ENCODE data around the gene BRAT1.

Gene BRAT1

DNA sequence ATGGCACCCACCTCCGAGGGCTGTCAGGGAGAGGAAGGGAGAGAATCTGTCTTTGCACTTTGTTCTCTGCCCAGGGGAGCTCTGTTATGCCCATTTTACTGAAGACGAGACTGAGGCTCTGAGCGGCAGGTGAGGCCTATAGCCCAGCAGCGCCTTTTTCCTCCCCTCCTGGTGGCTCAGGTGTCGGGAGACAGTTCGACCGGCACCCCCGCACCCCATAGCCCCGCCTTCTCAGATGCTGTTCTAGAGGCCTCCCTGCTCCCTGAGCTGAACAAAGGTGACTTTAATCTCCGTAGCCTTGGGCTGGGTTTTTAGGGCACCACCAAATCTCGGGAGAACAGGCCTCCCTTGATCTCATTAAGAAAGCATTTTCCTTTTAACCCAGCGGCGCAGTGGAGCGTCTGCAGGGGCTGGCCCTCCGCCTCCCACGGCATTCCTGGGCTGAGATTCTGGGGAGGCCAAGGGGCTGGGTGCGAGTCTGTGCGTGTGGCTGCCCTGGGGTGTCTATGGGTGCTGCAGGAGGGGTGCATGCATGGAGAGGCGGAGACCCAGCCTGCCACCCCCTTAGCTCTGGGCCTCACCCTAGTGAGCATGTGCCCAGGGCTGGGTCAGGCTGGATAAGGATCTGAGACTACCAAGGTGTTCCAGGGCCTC, 32.4 kb downstream of the BRAT1 start:
- DNase-seq = no peak

- no peak for DNase-seq
Measured at GRCh38 chr7:2521952-2522591, 33.3 kb downstream of the BRAT1 start.

DNA sequence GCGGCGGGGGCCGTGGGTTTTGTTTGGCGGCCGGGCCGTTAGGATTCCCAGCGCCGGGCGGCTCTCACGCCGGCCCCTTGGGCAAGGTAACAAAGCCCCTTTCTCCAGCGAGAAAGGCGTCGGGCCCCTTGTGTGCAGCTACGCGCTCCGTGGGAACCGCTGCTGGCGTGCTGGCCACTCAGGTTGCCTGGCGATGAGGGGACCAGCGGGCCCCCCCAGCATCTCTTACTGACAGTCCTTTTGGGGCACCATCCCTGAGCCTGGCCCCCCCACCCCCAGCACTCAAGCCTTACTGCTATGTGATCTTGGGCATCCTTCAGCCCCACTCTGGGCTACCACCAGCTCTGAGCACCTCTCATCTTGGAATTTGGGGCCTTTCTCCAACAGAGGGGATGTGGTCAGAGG, 34.0 kb downstream of the BRAT1 start:
- DNase-seq = no peak

- no peak for DNase-seq
Measured at GRCh38 chr7:2520761-2521290, 34.5 kb downstream of the BRAT1 start.

- DNase-seq = no peak
Measured at GRCh38 chr7:2520131-2520760, 35.1 kb downstream of the BRAT1 start.

DNA sequence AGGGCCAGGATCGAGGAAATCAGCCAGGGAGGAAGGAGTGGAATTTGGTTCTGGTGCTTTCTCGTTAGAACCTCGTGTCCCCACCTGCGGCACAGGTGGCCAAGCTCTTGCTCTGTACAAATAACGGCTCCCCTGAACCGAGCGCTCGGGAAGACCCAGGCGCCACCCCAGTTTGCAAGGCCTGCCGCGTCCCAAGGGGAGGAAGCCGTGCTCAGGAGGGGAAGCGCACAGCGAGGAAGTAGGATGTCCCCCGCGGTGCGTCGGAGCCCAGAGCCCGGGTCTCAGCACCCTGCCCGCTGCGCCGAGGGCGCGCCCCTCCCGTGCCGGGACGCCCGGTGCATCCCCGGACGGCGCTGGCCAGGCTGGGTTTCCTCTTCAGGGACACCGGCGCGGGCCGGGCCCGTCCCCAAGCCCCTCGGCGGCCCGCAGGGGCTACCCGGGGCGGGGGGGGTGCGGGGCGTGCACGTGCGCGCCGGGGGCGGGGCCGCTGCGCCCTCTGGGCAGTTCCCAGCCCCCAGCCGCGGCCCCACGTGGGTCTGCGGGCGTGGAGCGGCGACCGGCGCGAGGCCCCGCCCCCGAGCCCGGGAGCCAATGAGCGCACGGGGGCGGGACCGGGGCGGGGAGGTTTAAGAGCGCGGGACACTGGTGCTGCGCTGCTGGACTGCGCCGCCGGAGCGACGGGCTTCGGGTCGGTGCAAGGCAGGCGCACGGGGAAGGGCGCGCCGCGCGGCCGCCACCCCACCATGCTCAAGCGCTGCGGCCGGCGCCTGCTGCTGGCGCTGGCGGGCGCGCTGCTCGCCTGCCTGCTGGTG, 36.0 kb downstream of the BRAT1 start, which contains the start of gene LFNG:
LFNG (plus strand) TSS at position 656 of the 812 bp plus-strand sequence; CDS start at position 744, 88 bp downstream.
- no peak for DNase-seq

DNA sequence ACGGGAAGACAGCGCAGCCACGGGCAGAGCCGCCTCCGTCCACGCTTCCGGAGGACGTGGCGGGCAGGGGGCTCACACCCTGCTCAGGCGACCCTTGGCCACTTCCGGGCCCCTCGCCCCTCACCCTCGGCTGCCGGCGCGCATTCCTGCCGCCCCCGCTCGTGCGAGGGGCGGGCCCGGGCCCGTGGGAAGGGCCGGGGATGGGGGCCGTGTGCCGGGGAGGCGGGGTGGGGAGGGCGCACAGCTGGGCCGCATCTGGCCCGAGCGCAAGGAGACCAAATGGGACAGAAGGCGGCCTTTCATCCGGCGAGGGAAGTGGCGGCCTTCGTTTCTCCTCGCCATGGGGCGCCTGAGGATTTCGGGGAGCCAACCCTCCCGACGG, 36.6 kb downstream of the BRAT1 start:
- DNase-seq = no peak

- DNase-seq = no peak
Measured at GRCh38 chr7:2517678-2518507, 37.4 kb downstream of the BRAT1 start.

DNA sequence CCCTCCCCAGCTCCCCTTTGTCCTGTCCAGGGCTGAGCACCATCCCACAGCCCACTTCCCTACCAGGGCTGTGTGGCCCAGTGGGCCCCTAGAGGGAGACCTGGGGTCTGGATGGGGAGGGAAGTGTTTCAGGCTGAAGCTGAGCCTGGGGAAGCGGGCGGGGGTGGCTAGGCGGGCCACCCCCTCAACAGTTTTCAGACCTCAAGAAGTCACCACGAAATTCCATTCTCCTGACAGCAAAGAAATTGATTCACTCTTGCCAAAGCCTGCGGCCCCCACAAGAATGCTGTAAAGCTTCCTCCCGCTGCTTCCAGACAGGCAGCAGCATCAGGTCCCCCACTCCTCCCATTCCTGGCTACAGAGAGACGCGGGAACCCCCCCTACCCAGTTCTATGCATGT, 38.3 kb downstream of the BRAT1 start:
- DNase-seq = no peak

DNA sequence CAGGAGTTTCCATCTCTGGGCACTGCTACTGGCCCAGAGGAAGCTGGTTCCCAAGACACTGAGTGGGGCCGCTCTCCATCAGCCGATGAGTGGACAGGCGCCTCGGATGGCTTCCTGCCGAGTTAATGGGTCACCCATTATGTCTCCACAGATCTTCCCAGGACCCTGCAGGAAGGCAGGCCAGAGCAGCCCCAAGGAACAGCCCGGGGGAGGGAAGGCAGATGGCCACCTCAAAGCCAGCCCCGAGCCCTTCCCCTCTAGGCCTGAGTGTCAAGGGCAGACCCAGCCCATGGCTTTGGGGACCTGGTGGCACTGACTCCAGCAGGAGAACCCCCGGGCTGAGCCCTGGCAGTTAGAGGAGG, 39.1 kb downstream of the BRAT1 start:
- no peak for DNase-seq

DNA sequence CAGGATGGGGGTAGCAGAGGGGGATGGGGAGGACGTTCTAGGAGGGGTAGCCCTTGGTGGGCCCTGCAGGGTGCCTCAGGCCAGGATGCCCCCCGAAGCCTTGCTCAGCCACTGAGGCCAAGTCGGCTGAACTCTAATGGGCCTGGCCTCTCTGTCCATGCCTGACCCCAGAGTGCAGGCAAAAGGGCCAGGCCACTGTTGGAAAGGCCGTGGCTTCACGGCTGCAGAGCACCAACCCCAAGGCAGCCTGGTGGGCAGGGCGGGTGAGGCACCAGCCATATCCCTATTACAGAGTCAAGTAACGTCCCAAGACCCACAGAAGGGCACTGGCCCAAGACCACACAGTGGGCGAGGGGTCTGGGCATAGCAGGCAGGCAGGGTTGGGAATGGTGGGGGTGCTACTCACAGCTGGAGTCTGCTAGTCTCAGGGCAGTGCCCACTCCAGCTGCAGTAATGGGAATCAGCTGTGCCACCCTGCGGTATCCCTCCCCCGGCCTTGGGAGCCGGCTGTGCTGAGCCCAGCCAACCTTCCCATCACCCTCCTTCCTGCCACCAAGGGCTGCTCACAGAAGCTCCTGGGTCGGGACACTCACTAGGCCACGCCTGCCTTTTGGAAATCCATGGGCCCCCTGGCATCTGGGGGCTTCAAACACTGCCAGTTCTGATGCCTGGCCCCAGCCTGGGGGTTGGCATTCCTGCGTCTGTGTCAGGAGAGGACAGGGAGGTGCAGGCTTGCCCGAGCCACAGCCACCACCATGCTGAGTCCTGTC, 39.7 kb downstream of the BRAT1 start:
- DNase-seq = no peak

DNA sequence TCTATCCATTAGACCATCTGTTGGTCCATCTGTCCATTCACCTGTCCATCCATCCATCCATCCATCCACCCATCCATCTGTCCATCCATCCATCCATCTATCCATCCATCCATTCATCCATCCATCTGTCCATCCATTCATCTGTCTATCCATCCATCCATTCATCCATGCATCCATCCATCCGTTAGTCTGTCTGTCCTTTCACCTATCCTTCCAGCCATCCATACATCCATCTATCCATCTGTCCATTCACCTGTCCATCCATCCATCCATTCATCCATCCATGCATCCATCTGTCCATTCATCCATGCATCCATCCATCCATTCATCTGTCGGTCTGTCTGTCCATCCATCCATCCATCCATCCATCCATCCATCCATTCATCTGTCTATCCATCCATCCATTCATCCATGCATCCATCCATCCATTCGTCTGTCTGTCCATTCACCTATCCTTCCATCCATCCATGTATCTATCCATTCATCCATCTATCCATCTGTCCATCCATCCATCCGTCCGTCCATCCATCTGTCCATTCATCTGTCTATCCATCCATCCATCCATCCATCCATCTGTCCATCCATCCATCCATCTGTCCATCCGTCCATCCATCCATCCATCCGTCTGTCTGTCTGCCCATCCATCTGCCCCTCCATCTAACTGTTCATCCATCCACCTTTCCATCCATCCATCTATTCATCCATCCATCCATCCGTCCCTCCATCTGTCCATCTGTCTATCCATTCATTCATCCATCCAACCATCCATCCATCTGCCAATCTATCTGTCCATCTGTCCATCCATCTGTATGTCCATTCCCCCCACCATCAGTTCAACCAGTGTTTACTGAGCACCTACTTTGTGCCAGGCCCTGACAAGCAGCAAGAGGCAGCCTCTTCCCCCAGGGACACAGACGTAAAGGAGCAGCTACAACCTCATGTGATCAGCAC, 40.6 kb downstream of the BRAT1 start:
- DNase-seq = no peak

GRCh38 chr7:2513702-2514101, 41.6 kb downstream of the BRAT1 start:
- no peak for DNase-seq

GRCh38 chr7:2512713-2513112, 42.6 kb downstream of the BRAT1 start:
- no peak for DNase-seq

DNA sequence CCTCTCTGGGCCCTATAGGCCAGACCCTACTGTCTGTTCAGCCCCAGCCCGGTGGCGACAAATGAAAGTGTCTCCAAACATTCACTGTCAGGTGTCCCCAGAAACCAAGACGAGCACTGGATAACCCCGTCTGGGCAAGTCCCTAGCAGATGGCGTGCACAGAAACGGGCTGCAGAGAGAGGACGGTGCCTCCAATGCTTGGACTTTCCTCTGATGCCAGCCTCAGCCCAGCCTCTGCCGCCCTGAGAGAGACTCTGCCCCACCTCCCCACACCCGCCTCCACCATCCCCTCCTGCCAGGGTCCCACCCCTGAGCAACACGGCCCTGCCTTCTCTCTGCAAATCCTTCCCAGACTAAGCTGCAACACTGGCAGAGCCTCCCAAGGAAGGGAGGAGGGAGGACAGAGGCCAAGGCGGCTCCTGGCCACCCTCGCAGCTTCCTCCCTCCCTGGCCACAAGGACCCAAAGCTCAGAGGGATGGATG, 43.1 kb downstream of the BRAT1 start:
- DNase-seq = no peak

DNA sequence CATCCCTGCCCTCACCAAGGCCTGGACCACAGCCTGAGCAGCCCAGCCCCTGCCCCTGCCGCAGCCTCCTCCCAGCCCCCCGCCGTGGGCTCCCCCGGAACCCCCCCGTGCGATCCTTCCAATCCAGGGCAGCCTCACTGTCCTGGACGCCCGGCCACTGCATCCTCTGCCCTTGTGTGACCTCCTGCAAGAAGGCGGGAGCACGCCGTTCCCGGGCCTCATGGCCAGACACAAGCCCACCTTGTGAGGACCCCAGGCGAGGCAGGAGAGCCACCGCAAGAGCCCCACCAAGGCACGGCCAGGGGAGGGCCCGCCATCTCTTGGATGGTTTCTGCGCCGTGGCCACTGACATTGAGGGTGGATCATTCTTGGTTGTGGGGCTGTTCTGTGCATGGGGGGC, 43.6 kb downstream of the BRAT1 start:
- no peak for DNase-seq

DNA sequence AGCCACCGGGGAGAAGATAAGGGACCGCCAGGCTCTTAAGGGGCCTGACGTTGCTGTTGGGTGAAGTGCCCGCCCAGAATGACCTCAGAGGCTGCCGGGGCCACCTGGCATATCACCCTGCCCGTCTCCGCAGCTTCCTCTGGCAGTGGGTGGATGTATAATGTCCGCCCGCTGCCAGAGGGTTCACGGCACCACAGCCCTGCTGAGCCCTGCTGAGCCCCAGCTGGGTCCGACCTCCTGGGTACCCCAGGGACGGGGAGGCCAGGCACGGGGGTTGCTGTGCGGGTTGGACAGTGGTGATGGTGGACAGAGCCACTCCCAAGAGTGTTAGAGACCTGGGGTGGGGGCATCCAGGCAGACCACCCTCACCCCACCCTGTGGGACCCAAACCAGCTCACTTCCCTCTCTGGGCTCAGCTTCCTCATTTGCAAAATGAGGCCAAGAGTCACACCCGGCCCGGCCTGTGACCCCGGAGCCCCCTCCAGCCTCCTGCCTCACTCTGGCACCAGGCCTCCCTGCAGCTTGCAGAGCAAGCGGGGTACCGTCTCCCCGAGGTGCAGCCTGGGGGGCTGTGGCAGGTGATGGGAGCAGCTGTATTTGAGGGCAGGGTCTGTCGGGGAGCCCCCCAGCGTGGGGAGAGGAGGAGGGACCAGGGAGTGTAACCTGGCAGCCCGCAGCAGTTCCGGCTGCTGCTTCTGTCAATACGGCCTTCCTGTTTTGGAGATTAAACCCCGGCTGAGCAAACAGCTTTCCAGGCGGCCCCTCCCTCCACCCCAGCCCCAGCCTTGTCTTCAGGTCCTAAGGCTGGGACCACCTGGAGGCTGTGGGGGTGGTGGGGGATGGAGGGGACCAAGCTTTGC, 44.2 kb downstream of the BRAT1 start:
- no peak for DNase-seq

- DNase-seq = no peak
Measured at GRCh38 chr7:2510130-2510776, 45.1 kb downstream of the BRAT1 start.
